NCI-H748 (cell line): ENCODE data around the gene PGGHG.

Source experiments
- DNase-seq: peaks from one replicate; lab custom pipeline; 2025; ENCODE audit not compliant: unreplicated experiment; lab: John Stamatoyannopoulos, UW

Gene PGGHG

GRCh38 chr11:268716-269145, 20.2 kb upstream of the PGGHG start:
- DNase-seq = peak; percentile 33

- DNase-seq = no peak
These were observed 19.6 kb upstream of the PGGHG start for GRCh38 chr11:269146-269890.

GRCh38 chr11:270451-271318, 18.2 kb upstream of the PGGHG start:
- no peak for DNase-seq

- DNase-seq = no peak
These were observed 17.6 kb upstream of the PGGHG start for GRCh38 chr11:271319-271715.

DNA sequence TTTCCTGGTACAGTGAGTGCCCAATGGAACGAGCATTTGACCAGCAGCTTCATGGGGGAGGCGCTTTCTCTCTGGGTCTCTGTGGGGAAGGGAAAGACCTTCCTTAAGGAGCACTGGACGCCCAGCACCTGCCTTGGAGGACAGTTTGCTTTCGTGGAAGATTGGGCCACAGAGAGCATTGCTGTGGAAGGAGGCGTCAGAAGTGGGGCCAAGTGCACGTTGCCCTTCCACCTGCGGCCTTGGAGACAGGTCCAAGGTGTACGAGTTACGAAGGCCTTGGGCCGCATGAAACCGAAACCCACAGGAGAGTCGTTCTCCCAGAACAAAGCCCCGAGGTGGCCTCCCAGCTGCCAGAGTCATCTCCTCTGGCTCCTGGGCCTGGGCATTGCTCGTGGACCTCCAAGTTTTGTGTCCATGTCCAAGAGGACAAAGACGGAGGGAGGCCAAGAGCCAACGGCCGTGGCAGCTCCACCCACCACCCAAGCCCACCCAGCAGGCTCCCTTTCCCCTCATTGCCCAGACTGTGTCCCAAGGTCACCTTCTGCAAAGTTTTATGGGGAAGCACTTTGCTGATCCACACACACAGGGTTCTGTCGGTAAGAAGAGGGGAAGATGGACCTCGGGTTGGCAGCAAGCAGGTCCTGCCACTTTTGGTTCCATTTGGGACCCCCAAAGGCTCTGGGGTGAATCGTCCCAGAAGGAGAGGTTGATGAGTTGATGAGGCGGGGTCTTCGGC, 16.6 kb upstream of the PGGHG start:
- no peak for DNase-seq

DNA sequence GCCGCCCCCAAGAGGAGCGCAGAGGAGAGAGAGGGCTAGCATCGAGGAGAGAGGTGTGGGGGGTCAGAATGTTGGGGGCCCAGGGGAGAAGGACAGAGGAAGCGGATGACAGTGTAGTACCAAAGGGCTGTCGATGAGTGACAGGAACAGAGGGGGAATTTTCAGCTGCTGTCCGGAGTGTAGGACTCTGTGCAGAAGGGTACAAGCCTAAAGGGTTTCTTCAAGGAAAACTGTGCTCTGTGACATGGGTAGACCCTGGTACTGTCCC, 16.1 kb upstream of the PGGHG start:
- DNase-seq = no peak

DNA sequence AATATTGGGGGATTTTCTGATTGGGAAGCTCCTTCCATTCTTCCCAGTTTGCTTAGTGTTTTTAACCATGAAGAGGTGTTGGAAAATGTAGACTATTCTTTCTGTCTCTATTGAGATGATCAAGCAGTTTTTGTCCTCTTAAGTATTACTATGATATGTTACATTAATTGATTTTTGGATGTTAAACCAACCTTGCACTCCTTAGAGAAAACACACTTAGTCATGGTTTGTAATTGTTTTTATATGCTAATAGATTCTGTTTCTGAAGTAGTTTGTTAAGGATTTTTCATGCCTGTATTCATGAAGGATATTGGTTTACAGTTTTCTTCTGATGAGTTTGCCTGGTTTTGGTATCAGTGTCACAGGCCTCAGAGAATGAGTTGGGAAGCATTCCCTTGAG, 12.7 kb upstream of the PGGHG start:
- DNase-seq = no peak

DNA sequence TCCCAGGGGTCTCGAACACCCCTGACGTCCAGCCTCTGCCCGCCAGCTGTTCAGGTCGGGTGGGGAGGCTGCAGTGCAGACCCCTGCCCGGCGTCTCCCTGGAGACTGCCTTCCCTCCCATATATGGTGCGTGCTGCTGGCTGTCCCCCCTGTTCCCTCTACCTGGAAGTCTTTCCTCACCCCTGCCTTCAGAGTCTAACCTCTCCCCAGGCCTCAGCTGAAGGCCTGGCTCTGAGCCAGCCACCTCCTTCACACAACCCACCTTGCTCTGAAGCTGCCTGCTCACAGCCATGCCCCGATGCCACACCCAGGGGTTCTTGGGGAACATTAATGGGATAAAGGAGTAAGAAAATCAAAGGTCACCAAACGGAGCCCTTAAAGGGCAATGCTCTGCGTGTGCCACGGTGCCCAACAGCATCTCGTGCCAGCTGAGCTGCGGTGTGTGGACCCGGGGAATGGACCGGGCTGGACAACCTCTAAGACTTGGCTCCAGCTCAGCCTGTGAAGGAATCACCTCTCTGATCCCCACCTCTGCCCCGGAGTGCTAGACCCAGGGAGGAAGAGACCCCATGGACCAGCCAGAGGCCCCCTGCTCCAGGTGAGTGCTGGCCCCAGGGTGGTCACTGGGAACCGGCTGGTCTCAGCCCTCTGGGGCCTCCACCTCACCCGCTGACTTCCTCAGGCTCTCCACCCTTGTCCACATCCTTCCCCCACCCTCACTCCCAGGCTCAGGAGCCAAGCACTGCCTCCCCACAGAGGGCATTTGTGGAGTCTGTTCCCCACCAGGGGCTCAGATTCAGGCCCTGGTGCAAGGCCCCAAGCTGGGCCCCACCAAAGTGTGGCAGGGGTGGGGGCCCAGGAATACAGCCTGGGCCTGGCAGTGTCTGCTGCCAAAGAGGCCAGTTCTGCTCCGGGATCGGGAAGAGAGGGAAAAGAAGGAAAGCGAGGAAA, 10.7 kb upstream of the PGGHG start, which contains the start of gene NLRP6:
TSS of gene NLRP6 (plus strand) at position 407 of the 951 bp plus-strand sequence. CDS start at position 570, 163 bp downstream.
- DNase-seq = no peak

DNA sequence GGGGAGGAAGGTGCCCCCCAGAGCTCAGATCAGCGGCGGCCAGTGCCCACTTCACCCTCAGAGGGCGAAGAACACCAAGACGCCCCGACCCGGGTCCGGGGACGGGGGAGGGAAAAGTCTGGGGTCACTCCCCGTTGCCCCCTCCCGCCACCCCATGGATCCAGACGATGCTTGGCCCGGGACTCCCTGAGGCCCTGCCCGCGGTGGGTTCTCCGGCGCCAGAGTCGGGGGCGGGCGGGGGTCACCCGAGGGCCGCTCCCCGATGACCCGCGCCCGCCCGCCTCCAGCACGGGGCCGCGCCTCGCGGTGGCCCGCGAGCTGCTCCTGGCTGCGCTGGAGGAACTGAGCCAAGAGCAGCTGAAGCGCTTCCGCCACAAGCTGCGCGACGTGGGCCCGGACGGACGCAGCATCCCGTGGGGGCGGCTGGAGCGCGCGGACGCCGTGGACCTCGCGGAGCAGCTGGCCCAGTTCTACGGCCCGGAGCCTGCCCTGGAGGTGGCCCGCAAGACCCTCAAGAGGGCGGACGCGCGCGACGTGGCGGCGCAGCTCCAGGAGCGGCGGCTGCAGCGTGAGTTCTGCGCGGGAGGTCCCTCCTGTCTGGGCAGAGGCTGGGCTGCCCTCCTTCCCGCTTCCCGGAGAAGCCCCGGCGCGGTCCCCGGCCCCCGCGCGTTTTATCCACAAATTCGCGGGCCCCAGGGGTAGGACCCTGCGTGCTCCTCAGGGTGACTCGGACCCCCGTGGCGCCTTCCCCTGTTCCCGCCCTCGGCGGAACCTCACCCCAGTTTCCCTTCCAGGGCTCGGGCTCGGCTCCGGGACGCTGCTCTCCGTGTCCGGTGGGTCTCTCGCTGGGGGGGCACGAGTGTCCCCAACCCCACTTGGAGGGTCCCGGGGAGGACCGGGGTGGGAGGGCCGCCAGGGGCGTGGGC, 9.6 kb upstream of the PGGHG start:
- DNase-seq = no peak

- peak; percentile 56 for DNase-seq
These were observed 8.8 kb upstream of the PGGHG start for GRCh38 chr11:279966-280705.

DNA sequence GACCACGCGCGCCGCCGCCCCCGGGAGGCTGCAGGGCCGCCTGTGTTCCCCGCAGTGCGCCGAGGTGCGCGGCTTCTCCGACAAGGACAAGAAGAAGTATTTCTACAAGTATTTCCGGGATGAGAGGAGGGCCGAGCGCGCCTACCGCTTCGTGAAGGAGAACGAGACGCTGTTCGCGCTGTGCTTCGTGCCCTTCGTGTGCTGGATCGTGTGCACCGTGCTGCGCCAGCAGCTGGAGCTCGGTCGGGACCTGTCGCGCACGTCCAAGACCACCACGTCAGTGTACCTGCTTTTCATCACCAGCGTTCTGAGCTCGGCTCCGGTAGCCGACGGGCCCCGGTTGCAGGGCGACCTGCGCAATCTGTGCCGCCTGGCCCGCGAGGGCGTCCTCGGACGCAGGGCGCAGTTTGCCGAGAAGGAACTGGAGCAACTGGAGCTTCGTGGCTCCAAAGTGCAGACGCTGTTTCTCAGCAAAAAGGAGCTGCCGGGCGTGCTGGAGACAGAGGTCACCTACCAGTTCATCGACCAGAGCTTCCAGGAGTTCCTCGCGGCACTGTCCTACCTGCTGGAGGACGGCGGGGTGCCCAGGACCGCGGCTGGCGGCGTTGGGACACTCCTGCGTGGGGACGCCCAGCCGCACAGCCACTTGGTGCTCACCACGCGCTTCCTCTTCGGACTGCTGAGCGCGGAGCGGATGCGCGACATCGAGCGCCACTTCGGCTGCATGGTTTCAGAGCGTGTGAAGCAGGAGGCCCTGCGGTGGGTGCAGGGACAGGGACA, 8.0 kb upstream of the PGGHG start:
- peak; percentile 26 for DNase-seq

DNA sequence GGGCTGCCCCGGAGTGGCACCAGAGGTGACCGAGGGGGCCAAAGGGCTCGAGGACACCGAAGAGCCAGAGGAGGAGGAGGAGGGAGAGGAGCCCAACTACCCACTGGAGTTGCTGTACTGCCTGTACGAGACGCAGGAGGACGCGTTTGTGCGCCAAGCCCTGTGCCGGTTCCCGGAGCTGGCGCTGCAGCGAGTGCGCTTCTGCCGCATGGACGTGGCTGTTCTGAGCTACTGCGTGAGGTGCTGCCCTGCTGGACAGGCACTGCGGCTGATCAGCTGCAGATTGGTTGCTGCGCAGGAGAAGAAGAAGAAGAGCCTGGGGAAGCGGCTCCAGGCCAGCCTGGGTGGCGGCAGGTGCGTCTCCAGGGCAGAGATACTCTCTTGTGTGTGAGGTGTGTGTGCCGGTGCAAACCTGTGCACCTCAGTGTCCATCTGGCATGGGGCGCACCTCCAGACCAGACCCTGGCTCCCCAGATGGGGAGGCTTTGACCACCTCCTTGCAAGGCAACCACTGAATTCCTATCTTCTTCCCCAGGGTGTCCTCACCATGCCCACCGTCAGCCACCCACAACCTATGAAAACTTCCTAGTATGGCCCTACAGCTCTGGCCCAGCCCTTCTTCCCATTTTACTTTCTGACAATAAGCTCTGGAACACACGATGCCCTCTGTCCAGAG, 7.3 kb upstream of the PGGHG start:
- DNase-seq = no peak

- no peak for DNase-seq
These were observed 6.8 kb upstream of the PGGHG start for GRCh38 chr11:282171-282570.

DNA sequence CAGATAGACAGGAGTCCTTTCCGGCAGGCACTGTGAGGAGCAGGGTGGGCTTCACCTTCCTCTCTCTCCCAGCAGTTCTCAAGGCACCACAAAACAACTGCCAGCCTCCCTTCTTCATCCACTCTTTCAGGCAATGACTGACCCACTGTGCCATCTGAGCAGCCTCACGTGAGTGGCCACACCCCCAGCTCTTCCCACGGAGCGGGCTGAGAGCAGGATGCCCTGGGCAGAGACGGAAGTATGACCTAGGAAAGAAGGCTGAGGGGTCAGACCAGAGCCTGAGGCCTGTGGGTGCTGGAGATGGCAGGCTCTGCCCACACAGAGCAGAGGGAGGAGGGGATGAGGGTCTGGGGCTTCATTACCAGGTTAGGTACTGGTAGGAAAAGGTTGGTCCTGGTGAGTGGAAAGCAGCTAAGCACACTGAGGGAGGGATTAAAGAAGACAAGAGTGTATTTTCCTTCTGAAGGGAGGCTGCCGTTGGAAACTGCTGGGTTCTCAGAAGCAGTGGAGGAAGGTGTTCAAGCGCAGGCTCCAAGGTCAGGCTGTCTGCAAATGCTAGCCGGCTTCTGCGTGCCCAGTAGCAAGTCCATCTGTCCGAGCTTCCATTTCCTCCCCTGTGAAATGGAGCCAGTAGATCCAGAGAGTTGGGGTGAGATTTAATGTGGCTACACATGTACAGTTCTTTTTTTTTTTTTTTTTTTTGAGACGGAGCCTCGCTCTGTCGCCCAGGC, 6.1 kb upstream of the PGGHG start:
- no peak for DNase-seq

DNA sequence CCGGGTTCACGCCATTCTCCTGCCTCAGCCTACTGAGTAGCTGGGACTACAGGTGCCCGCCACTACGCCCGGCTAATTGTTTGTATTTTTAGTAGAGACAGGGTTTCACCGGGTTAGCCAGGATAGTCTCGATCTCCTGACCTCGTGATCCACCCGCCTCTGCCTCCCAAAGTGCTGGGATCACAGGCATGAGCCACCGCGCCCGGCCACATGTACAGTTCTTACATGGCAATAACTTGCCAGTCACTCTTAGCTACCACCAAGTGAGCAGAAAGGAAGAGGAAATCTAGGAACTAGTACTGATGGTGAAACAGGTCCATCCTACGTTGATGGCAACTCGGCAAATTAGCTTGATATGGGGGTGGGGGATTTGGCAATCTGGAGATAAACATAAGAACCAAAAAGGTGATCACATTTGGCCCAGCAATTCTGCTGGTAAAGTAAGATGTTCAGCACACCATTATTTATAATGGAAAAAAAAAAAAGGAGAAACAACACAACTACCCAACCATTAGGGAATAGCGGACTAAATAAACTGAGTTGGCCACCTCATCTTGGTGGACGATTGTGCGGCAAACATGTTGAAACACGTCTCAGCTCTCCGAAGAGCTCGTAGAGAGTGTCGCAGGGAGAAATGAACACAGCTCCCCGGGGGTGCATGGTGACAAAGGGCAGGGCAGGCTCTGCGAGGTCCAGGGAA, 5.4 kb upstream of the PGGHG start:
- peak; percentile 11 for DNase-seq
